Measurements from ENCODE around the gene SCRG1. TPM values are rescaled to one million over a fixed set of nuclear protein-coding genes. Genes with fewer than 3 reads are reported as not detected.

The SCRG1 gene
- total RNA-seq, 1 experiment from 2014 or later: not detected

DNA sequence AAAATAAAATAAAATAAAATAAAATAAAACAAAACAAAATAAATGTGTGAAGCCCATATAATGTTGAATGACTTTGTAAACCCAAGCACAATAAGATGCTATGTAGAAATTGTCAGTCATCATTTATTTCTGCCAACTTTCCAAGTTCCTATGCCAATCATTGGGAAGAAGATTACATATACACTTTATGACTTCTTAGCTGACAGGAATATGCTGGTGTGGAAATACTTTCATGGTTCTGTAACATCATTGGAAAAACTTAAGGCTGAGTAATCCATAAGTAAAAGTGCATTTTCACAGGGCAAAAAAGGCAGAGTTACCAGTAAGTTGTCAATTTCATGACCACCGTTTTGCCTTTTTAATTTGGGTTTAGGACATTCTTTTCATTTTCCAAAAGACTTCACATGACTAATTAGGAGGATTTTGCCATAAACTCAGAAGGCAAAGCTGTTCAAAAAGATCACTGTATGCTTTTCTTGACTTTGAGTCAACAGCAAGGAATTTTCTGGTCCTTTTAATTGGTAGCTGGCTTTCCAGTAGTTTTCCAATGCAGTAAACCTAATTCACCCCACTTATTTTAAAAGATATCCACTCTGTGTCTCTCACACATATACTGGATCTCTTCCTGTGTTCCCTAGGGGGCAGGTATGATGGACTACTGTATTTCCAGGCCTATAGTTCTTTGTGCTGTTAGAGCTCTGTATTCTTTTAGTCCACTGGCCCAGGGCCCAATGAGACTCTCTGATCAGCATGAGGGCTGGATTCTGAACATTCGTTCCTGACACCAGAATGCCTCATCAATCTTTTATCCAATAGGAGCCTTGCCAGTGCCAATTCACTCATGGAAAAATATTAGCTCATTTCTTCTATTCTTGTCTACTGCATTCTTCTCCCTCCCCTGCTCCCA lies 26.2 kb upstream of the SCRG1 start:
- no TSS peak for BruUV-seq (replicated peaks)
- Histone ChIP-seq H3K4me2 (no peak overlapping the region), H3K4me3 (no peak overlapping the region), H3K9me2 (ENCODE audit: insufficient read depth) (no peaks in the 10 kb centered on the region), H3K79me2 (ENCODE audit: low read depth) (no peaks in the 10 kb centered on the region), H3K9me3 (ENCODE audit: insufficient read depth, low read depth) (no peaks in the 10 kb centered on the region), H3K4me1 (replicated peaks; ENCODE audit: insufficient read depth) (no peaks in the 10 kb centered on the region), H3K27ac (no peak overlapping the region), H2AFZ (no peak overlapping the region), H3K36me3 (ENCODE audit: low read depth) (no peaks in the 10 kb centered on the region), H3F3A (ENCODE audit: insufficient read depth, low read depth) (no peaks in the 10 kb centered on the region), H4K20me1 (ENCODE audit: insufficient read depth) (no peaks in the 10 kb centered on the region), H3K27me3 (ENCODE audit: insufficient read depth, low read depth) (no peaks in the 10 kb centered on the region)
- TF ChIP-seq EZH2 (IDR thresholded peaks at IDR 0.05; ENCODE audit: low read depth): no peak
- TF ChIP-seq, protein P1, sequence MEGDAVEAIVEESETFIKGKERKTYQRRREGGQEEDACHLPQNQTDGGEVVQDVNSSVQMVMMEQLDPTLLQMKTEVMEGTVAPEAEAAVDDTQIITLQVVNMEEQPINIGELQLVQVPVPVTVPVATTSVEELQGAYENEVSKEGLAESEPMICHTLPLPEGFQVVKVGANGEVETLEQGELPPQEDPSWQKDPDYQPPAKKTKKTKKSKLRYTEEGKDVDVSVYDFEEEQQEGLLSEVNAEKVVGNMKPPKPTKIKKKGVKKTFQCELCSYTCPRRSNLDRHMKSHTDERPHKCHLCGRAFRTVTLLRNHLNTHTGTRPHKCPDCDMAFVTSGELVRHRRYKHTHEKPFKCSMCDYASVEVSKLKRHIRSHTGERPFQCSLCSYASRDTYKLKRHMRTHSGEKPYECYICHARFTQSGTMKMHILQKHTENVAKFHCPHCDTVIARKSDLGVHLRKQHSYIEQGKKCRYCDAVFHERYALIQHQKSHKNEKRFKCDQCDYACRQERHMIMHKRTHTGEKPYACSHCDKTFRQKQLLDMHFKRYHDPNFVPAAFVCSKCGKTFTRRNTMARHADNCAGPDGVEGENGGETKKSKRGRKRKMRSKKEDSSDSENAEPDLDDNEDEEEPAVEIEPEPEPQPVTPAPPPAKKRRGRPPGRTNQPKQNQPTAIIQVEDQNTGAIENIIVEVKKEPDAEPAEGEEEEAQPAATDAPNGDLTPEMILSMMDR (conservative IDR thresholded peaks at IDR 0.05): no peak
- intact Hi-C loops (cut with micrococcal nuclease; ENCODE audit: unreplicated experiment): loop anchor here (10.0 kb wide), 2 partner anchors 690 to 730 kb away; no protein-coding TSS in a partner anchor
- no peak for DNase-seq
- ChIA-PET POLR2A (ENCODE audit: unreplicated experiment) (no interaction called here), CTCF (interaction anchor here (0.6 kb wide), 1 partner anchor 44 kb away, joined by 6 read pairs; no protein-coding TSS in a partner anchor)

DNA sequence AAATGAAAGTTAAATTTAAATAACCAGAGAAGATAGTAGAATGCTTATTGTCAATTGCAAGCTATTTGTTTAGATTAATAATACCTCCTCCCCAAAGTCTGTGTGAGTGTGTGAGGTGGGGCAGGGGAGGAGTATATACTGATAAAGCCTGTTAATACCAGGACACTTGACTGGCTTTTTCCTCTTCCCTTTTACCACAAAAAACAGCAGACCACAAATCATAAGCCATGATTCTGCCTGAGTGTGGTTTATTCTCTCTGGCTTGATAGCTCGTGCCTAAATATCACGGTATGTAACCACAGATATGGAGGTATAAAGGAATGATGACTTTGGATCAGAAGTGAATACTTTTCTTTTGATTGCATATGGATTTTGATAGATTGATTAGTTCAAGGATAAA lies 21.9 kb upstream of the SCRG1 start:
- ChIA-PET POLR2A (ENCODE audit: unreplicated experiment) (no interaction called here), CTCF (interaction anchor here (0.6 to 1.3 kb wide), 3 partner anchors 73 to 102 kb away, joined by 3 to 8 read pairs (median 4); no protein-coding TSS in a partner anchor)
- Histone ChIP-seq H2AFZ (no peak overlapping the region), H3F3A (ENCODE audit: insufficient read depth, low read depth) (peaks cover 16% of the 10 kb centered on the region; the same call in 1 of the 2 replicates), H3K4me1 (replicated peaks; ENCODE audit: insufficient read depth) (peaks cover 22% of the 10 kb centered on the region), H3K9me3 (ENCODE audit: insufficient read depth, low read depth) (no peaks in the 10 kb centered on the region), H3K27me3 (ENCODE audit: insufficient read depth, low read depth) (no peaks in the 10 kb centered on the region), H3K27ac (no peak overlapping the region), H3K9me2 (ENCODE audit: insufficient read depth) (no peaks in the 10 kb centered on the region), H3K4me2 (no peak overlapping the region), H3K4me3 (no peak overlapping the region), H3K36me3 (ENCODE audit: low read depth) (no peaks in the 10 kb centered on the region), H3K79me2 (ENCODE audit: low read depth) (no peaks in the 10 kb centered on the region), H4K20me1 (ENCODE audit: insufficient read depth) (no peaks in the 10 kb centered on the region)
- no peak for TF ChIP-seq EZH2 (IDR thresholded peaks at IDR 0.05; ENCODE audit: low read depth)
- intact Hi-C loops (cut with micrococcal nuclease; ENCODE audit: unreplicated experiment): loop anchor here (2.0 to 10.0 kb wide), 3 partner anchors 694 to 898 kb away; no protein-coding TSS in a partner anchor
- no peak for DNase-seq
- no TSS peak for BruUV-seq (replicated peaks)

- H4K20me1 ChIP-seq (ENCODE audit: insufficient read depth): no peaks in the 10 kb centered on the region
- no peaks in the 10 kb centered on the region for H3K79me2 ChIP-seq (ENCODE audit: low read depth)
- H3K4me3 ChIP-seq: no peak overlapping the region
- ChIA-PET CTCF (interaction anchor here (1.1 to 1.3 kb wide), 2 partner anchors 74 to 102 kb away, joined by 4 to 8 read pairs; no protein-coding TSS in a partner anchor), POLR2A (ENCODE audit: unreplicated experiment) (no interaction called here)
- H3K4me1 ChIP-seq (replicated peaks; ENCODE audit: insufficient read depth): peaks cover 27% of the 10 kb centered on the region
- H2AFZ ChIP-seq: no peak overlapping the region
- no peak for DNase-seq
- H3K4me2 ChIP-seq: no peak overlapping the region
- peaks cover 20% of the 10 kb centered on the region; the same call in 1 of the 2 replicates for H3F3A ChIP-seq (ENCODE audit: insufficient read depth, low read depth)
- H3K36me3 ChIP-seq (ENCODE audit: low read depth): no peaks in the 10 kb centered on the region
- no peak overlapping the region for H3K27ac ChIP-seq
- TF ChIP-seq, protein P1 (conservative IDR thresholded peaks at IDR 0.05): peak; percentile 62
- TF ChIP-seq EZH2 (IDR thresholded peaks at IDR 0.05; ENCODE audit: low read depth): no peak
- intact Hi-C loops (cut with micrococcal nuclease; ENCODE audit: unreplicated experiment): loop anchor here (2.0 to 10.0 kb wide), 3 partner anchors 694 to 898 kb away; no protein-coding TSS in a partner anchor
- BruUV-seq (replicated peaks): no TSS peak
- H3K27me3 ChIP-seq (ENCODE audit: insufficient read depth, low read depth): no peaks in the 10 kb centered on the region
- H3K9me2 ChIP-seq (ENCODE audit: insufficient read depth): no peaks in the 10 kb centered on the region
- H3K9me3 ChIP-seq (ENCODE audit: insufficient read depth, low read depth): no peaks in the 10 kb centered on the region
Measured at GRCh38 chr4:173420324-173420752, 21.4 kb upstream of the SCRG1 start.

Measured in PC-9 (cell line).